Activated CD4-positive, alpha-beta T cell treated with anti-CD3 and anti-CD28 coated beads, Interleukin-10, Interleukin-2, amounts not matched to agents 100 ng/mL and 50 ng/mL, durations not matched to agents 16 hours and 8 hours (primary cell): ENCODE measurements around the gene CMIP.

Experiments
- DNase-seq: peaks from one replicate; pipeline ENCODE4 v3.0.0-alpha.2; 2020

The CMIP gene

GRCh38 chr16:81629034-81629802 lies 184.6 kb downstream of the CMIP start:
- DNase-seq: no peak

GRCh38 chr16:81629896-81630634 lies 185.5 kb downstream of the CMIP start:
- DNase-seq: no peak

- no peak for DNase-seq
These were observed 186.0 kb downstream of the CMIP start for GRCh38 chr16:81630635-81631031.

- DNase-seq: peak; percentile 87
These were observed 188.0 kb downstream of the CMIP start for GRCh38 chr16:81632392-81633146.

- no peak for DNase-seq
These were observed 188.6 kb downstream of the CMIP start for GRCh38 chr16:81633147-81633619.

GRCh38 chr16:81633680-81634379 lies 189.2 kb downstream of the CMIP start:
- DNase-seq: peak; percentile 28

GRCh38 chr16:81634380-81635062 lies 189.9 kb downstream of the CMIP start:
- no peak for DNase-seq

GRCh38 chr16:81635063-81635937 lies 190.7 kb downstream of the CMIP start:
- no peak for DNase-seq

GRCh38 chr16:81636298-81636993 lies 191.8 kb downstream of the CMIP start:
- no peak for DNase-seq

- DNase-seq: no peak
These were observed 193.0 kb downstream of the CMIP start for GRCh38 chr16:81637336-81638235.

- no peak for DNase-seq
These were observed 193.8 kb downstream of the CMIP start for GRCh38 chr16:81638286-81638945.

GRCh38 chr16:81639348-81639747 lies 194.7 kb downstream of the CMIP start:
- DNase-seq: no peak

- no peak for DNase-seq
These were observed 195.5 kb downstream of the CMIP start for GRCh38 chr16:81639931-81640680.

- no peak for DNase-seq
These were observed 196.1 kb downstream of the CMIP start for GRCh38 chr16:81640681-81641070.

- no peak for DNase-seq
These were observed 196.9 kb downstream of the CMIP start for GRCh38 chr16:81641395-81642106.

- no peak for DNase-seq
These were observed 197.5 kb downstream of the CMIP start for GRCh38 chr16:81642107-81642436.

- DNase-seq: no peak
These were observed 198.3 kb downstream of the CMIP start for GRCh38 chr16:81642943-81643342.

GRCh38 chr16:81645266-81645694 lies 200.7 kb downstream of the CMIP start:
- no peak for DNase-seq
